Keratinocyte (primary cell): ENCODE results near the gene LAMA3.

Experiments used
- CTCF ChIP-seq, 3 experiments: IDR thresholded peaks in 1 of 3; conservative IDR thresholded peaks in 1 of 3; optimal IDR thresholded peaks in 1 of 3; 2 replicates in 2 of 3; 3 replicates in 1 of 3; pipeline versions ENCODE3 to v1.5.1; 2011; ENCODE audit warnings: low read length in 3 of 3, mild to moderate bottlenecking in 3 of 3, moderate library complexity in 2 of 3, control low read depth in 1 of 3, inconsistent platforms in 1 of 3; ENCODE audit not compliant: insufficient read depth in 2 of 3; ENCODE audit errors: extremely low read depth in 1 of 3
- EZH2 ChIP-seq: IDR thresholded peaks from one replicate; pipeline ENCODE4 v1.6.1; 2012; ENCODE audit warnings: inconsistent platforms, mild to moderate bottlenecking, low read length, moderate library complexity

GRCh38 chr18:23733895-23734294 lies 44.6 kb downstream of the LAMA3 start:
- TF ChIP-seq EZH2 (no peak), CTCF (optimal IDR thresholded peaks at IDR 0.05 in 1 of 3, IDR thresholded peaks at IDR 0.05 in 1 of 3, conservative IDR thresholded peaks at IDR 0.05 in 1 of 3; ENCODE audit: extremely low read depth in 1 of 3, insufficient read depth in 2 of 3, low read length in 3 of 3) (no peak)
